Stimulated activated CD8-positive, alpha-beta memory T cell treated with anti-CD3 and anti-CD28 coated beads, Interleukin-4, amount 100 ng/mL, for 4 hours (primary cell): ENCODE data around the gene FCN1.
"Not testable (repeated sequence)": the region's sequence is repeated elsewhere in the genome, so short reads cannot be mapped to it uniquely, and the experiment has no call there.

Source experiments
- DNase-seq, 2 donors: peaks; one replicate each; pipeline ENCODE4 v3.0.0-alpha.2; 2020; ENCODE audit warnings: low read depth in 2 of 2, low spot score in 1 of 2

FCN1 gene

DNA sequence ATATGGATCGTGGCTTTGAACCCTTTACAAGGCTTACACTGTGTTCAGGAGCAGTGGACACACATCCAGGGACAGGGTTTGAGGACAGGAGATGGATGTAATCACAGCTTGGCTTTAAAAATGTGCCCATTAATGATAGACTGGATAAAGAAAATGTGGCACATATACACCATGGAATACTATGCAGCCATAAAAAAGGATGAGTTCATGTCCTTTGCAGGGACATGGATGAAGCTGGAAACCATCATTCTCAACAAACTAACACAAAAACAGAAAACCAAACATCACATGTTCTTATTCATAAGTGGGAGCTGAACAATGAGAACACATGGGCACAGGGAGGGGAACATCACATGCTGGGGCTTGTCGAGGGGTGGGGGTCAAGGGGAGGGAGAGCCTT, 60.3 kb downstream of the FCN1 start:
- not testable (repeated sequence) for DNase-seq

DNA sequence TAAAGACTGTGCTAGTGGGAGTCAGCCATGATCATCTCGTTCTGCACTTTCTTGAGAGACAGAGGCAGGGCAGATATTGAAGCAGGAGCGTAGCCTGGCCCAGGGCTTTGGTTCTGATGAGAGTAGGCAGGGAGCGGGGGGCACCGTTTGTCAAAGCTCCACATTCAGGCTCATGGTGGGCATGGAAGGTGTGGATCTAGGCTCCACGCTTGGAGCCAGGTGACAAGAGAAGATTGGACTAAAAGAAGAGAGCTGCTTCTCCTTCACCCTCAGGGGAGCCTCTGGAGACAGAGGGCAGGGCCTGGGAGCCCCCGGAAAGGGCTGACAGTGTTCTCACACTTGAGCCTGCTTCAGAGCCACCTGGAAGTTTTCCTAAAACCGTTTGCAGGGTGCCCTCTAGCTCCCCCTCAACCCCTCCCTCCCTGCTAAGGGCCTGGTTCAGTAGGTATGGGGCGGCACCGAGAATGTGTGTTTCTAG, 61.8 kb downstream of the FCN1 start:
- no peak for DNase-seq
